Peyer's patch (tissue), 4 donors: ENCODE measurements around the gene PHKA1.

Experiments used
- CTCF ChIP-seq, 6 experiments: fragments of 450-650 bp in 4 of 6; fragments of 200-600 bp in 2 of 6; sonication (generic) in 1 of 6; IDR thresholded peaks; one replicate each; pipeline ENCODE4 v1.5.1; 2017 to 2019; ENCODE audit warnings: antibody characterized with exemption in 6 of 6, mild to moderate bottlenecking in 3 of 6, moderate library complexity in 1 of 6
- POLR2A ChIP-seq, 2 donors: fragments of 450-650 bp; IDR thresholded peaks; one replicate each; pipeline ENCODE4 v1.5.1; 2017; ENCODE audit warnings: antibody characterized with exemption in 2 of 2, mild to moderate bottlenecking in 2 of 2, moderate library complexity in 2 of 2

GRCh38 chrX:72635930-72636329 is 78.2 kb downstream of the PHKA1 start:
- TF ChIP-seq POLR2A (IDR thresholded peaks at IDR 0.05), result no peak
- TF ChIP-seq CTCF (IDR thresholded peaks at IDR 0.05), result no peak
